C4-2B (cell line): ENCODE measurements around the gene PFN3.

Experiments used
- ZFX ChIP-seq: fragments of 450-650 bp; IDR thresholded peaks from 2 replicates; pipeline ENCODE4 v1.6.1; 2017
- TF ChIP-seq, protein P1 (sequence below): fragments of 450-650 bp; conservative IDR thresholded peaks from 2 replicates; pipeline ENCODE4 v1.5.1; 2017; ENCODE audit warnings: mild to moderate bottlenecking

DNA sequence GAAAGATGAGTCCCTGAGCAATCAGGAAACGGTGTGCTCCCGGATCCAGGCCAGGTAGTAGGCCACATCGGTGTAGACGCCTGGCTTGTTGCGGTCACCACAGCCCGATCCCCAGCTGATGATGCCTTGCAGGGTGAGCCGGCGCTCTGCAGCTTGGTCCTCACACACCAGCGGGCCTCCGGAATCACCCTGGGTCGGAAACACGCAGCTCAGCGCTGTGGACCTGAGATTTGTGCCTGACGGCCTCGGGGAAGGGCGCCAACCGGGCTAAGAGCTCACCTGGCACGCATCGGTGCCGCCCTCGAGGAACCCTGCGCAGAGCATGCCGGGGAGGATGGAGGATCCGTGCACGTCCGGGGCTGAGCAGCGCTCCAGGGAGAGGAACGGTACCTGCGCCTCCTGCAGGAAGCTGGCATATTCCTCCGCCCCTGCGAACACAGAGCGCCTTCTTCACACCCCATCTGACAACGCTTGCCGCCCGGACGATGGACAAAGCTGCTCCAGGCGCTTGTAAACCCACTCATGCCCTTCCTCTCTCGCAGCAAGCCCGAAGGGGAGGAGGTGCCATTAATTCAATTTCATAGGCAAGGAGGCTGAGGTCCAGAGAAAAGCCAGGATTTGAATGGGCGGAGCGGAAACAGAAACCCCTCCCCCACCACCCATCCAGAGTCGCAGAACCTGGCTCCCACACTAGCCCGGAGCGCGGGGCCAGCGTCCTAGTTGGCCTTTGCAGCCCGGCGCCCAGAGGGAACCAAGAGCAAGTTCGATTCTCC, 2.0 kb upstream of the PFN3 start:
- TF ChIP-seq, protein P1, sequence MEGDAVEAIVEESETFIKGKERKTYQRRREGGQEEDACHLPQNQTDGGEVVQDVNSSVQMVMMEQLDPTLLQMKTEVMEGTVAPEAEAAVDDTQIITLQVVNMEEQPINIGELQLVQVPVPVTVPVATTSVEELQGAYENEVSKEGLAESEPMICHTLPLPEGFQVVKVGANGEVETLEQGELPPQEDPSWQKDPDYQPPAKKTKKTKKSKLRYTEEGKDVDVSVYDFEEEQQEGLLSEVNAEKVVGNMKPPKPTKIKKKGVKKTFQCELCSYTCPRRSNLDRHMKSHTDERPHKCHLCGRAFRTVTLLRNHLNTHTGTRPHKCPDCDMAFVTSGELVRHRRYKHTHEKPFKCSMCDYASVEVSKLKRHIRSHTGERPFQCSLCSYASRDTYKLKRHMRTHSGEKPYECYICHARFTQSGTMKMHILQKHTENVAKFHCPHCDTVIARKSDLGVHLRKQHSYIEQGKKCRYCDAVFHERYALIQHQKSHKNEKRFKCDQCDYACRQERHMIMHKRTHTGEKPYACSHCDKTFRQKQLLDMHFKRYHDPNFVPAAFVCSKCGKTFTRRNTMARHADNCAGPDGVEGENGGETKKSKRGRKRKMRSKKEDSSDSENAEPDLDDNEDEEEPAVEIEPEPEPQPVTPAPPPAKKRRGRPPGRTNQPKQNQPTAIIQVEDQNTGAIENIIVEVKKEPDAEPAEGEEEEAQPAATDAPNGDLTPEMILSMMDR, result peak; percentile 75
- TF ChIP-seq ZFX, result peak; percentile 73; the same call in 1 of the 2 replicates
